ENCODE data around the gene CYB561.

Gene CYB561

DNA sequence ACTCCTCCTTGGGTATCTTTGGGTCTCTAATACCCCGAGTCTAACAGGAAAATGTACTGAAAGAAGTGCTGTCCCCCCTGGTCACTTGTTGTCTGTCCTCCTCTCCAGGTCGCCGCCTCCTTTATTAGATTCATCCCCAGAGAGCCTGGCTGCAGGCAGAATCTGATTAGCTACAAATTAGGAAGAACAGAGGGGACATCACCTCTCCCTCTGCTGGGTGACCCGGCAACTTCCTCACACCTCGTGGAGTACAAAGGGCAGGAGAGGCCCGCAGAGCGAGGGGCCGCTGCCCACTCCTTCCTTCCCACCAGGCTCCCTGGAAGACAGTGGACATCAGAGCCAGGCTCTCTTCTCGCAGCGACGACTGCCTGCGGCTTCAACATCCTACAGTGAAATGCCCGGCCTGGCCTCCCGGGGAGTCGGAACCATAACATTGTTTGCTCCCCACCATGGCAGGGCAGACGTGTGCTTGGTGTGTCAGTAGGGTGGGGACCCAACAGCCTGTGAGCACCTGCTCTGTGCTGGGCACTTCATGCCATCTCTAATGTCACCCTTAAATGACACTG lies 5.3 kb downstream of the CYB561 start:
- Mint-ChIP-seq H3K36me3 (ENCODE audit: low read depth) (peaks cover 6% of the 10 kb centered on the region), H3K27me3 (peaks cover 5% of the 10 kb centered on the region), H3K4me1 (ENCODE audit: low read depth) (peaks cover 72% of the 10 kb centered on the region), H3K4me3 (no peak overlapping the region), H3K27ac (peak overlapping the region; percentile 83), H3K9me3 (no peaks in the 10 kb centered on the region)
- intact Hi-C loops (cut with micrococcal nuclease), result no loop called here

DNA sequence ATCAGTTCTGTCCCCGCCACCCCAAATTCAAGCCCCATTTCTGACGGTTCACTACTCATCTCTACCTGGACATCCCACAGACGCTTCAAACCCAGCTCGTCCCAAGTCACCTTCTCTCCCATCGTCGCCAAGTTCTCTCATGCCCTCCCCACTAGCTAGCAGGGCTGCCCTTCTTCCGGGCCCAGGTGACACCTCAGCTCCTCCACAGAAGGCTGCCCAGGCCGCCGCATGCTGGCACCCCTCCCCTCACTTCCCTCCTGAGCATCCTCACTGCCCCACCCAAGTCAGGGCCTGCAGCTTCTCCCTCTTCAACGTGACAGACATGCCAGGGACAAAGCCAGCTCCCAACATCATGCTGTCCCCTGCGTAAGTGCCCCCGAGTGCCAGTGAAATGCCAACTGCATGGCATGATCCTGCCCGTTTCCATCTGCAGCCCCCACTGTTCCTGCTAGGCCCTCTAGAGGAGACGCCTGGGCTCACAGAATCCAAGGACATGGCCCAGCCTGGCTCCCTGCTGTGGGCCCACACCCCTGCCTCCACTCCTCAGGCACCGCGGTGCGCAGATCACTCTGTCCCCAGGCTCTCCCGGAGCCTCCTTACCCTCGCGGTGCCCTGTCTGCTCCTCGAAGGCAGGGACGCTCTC lies 5.9 kb downstream of the CYB561 start:
- H3K9me3 Mint-ChIP-seq, result no peaks in the 10 kb centered on the region
- intact Hi-C loops (cut with micrococcal nuclease), result no loop called here
- peaks cover 5% of the 10 kb centered on the region for H3K27me3 Mint-ChIP-seq
- H3K4me1 Mint-ChIP-seq (ENCODE audit: low read depth), result peaks cover 77% of the 10 kb centered on the region
- H3K27ac Mint-ChIP-seq, result peak overlapping the region; percentile 83
- peaks cover 12% of the 10 kb centered on the region for H3K36me3 Mint-ChIP-seq (ENCODE audit: low read depth)
- peak overlapping the region; percentile 43 for H3K4me3 Mint-ChIP-seq

DNA sequence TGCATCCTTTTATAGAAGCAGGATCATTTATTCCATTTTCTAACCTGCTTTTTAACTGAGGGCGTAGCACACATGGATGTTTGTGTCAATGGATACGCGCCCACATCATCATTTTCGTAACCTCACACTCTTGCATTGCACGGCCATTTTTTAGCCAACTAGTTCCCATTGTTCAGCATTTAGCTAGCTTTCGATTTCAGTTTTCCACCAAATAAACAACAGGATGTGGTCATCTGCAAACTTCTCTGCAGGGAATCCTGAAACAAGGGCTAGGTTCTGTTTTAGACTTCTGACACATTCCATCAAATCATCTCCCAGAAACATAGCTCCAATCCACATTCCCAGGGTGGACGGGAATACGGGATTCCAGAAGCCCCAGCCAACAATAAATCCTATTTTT lies 6.4 kb downstream of the CYB561 start:
- peaks cover 77% of the 10 kb centered on the region for H3K4me1 Mint-ChIP-seq (ENCODE audit: low read depth)
- H3K27me3 Mint-ChIP-seq, result peaks cover 3% of the 10 kb centered on the region
- H3K36me3 Mint-ChIP-seq (ENCODE audit: low read depth), result peaks cover 12% of the 10 kb centered on the region
- H3K9me3 Mint-ChIP-seq, result no peaks in the 10 kb centered on the region
- peak overlapping the region; percentile 43 for H3K4me3 Mint-ChIP-seq
- intact Hi-C loops (cut with micrococcal nuclease), result loop anchor here (5.0 kb wide), 1 partner anchor 403 kb away; the partner anchor contains the start of gene SMARCD2
- peak overlapping the region; percentile 83 for H3K27ac Mint-ChIP-seq

DNA sequence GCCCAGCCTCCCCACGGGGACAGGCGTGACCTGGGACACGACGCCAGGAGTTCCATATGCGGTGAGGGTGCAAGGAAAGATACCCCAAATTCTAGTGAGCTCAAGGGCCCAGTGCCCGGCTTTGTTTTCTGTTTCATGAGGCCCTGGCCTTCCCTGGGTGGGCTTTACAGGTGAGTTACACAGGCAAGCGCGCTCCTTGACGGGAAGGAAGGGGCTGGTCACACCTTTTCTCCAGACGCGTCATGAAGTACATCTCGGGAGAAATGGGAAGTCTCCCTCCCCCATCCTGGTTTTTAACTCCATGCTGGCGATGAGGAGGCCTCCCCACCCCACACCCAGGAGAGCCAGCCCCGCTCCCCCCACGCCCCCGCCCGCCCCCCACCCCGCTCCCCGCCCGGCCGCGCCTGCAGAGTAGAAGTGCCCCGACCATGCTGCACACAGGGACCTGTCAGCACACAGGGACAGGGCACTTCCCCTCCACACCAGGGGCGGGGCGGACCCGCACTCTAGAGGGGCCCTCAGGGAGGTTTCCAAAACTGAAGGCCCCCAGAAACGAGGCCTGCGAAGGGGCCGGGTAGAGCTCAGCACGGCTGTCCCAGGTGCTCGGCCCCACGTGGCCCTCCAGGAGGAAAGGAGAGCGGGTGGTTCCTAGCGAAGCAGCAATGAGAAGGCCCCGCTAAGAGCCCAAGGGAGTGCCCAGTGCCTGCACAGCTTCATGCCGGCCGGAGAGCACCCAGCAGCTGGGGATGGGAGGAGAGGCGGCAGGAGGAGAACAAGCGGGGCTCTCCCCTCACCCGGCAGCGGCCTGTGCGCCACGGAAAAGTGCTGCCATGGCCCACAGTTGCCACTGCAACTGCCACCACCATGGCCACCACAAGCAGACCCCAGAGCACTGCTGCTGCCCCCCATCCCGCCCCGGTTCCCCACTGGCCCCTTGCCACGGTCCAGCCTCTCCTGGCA lies 7.7 kb downstream of the CYB561 start:
- Mint-ChIP-seq H3K4me3 (no peak overlapping the region), H3K9me3 (no peaks in the 10 kb centered on the region), H3K27me3 (peaks cover 3% of the 10 kb centered on the region), H3K4me1 (ENCODE audit: low read depth) (peaks cover 87% of the 10 kb centered on the region), H3K27ac (peak overlapping the region; percentile 83), H3K36me3 (ENCODE audit: low read depth) (peaks cover 18% of the 10 kb centered on the region)
- intact Hi-C loops (cut with micrococcal nuclease), result loop anchor here (5.0 kb wide), 1 partner anchor 404 kb away; the partner anchor contains the start of gene SMARCD2

- Mint-ChIP-seq H3K4me3 (no peak overlapping the region), H3K27ac (peak overlapping the region; percentile 83), H3K27me3 (peaks cover 3% of the 10 kb centered on the region), H3K9me3 (no peaks in the 10 kb centered on the region), H3K4me1 (ENCODE audit: low read depth) (peaks cover 91% of the 10 kb centered on the region), H3K36me3 (ENCODE audit: low read depth) (peaks cover 24% of the 10 kb centered on the region)
- intact Hi-C loops (cut with micrococcal nuclease), result loop anchor here (5.0 kb wide), 1 partner anchor 405 kb away; the partner anchor contains the start of gene SMARCD2
These were observed 8.6 kb downstream of the CYB561 start for GRCh38 chr17:63437287-63438091.

- Mint-ChIP-seq H3K27me3 (peaks cover 3% of the 10 kb centered on the region), H3K9me3 (no peaks in the 10 kb centered on the region), H3K4me3 (no peak overlapping the region), H3K27ac (no peak overlapping the region), H3K4me1 (ENCODE audit: low read depth) (peaks cover 82% of the 10 kb centered on the region), H3K36me3 (ENCODE audit: low read depth) (peaks cover 26% of the 10 kb centered on the region)
- intact Hi-C loops (cut with micrococcal nuclease), result loop anchor here (5.0 kb wide), 1 partner anchor 406 kb away; the partner anchor contains the start of gene SMARCD2
These were observed 9.5 kb downstream of the CYB561 start for GRCh38 chr17:63436523-63437110.

- Mint-ChIP-seq H3K27me3 (peaks cover 3% of the 10 kb centered on the region), H3K4me3 (no peak overlapping the region), H3K4me1 (ENCODE audit: low read depth) (peaks cover 78% of the 10 kb centered on the region), H3K36me3 (ENCODE audit: low read depth) (peaks cover 26% of the 10 kb centered on the region), H3K9me3 (no peaks in the 10 kb centered on the region), H3K27ac (peak overlapping the region; percentile 88)
- intact Hi-C loops (cut with micrococcal nuclease), result loop anchor here (5.0 kb wide), 1 partner anchor 406 kb away; the partner anchor contains the start of gene SMARCD2
These were observed 10.2 kb downstream of the CYB561 start for GRCh38 chr17:63435681-63436522.

DNA sequence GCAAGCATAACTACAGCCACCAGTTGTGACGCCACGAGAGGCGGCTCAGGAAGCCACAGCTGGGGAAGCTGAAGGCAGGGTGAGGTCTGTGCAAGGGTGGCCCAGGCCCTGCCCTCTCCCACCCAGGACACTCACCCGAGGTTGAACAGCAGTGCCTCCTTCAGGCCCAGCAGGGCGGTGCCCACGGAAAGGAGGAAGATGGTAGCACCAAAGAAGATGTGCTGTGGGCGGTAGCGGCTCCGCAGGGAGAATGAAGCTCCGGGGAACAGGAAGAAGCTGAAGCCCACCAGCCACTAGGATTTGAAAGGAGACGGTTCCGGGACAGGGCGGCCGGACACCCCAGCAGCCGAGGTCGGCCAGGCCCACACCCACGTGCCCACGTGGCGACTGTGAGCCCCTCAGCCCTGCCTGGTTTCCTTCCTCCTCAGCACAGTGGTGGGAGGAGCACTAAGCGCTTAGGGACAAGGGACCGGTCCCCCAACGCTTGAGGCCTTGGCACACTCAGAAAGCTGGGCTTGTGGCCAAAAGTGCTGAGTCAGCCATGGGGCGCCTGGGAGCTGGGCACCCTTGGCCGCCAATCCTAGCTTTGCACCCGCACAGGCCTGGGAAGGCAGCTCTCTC lies 11.0 kb downstream of the CYB561 start:
- Mint-ChIP-seq H3K27ac (peak overlapping the region; percentile 88), H3K27me3 (peaks cover 3% of the 10 kb centered on the region), H3K4me1 (ENCODE audit: low read depth) (peaks cover 70% of the 10 kb centered on the region), H3K36me3 (ENCODE audit: low read depth) (peaks cover 26% of the 10 kb centered on the region), H3K4me3 (peak overlapping the region; percentile 62), H3K9me3 (no peaks in the 10 kb centered on the region)
- intact Hi-C loops (cut with micrococcal nuclease), result loop anchor here (5.0 kb wide), 1 partner anchor 407 kb away; the partner anchor contains the start of gene SMARCD2

DNA sequence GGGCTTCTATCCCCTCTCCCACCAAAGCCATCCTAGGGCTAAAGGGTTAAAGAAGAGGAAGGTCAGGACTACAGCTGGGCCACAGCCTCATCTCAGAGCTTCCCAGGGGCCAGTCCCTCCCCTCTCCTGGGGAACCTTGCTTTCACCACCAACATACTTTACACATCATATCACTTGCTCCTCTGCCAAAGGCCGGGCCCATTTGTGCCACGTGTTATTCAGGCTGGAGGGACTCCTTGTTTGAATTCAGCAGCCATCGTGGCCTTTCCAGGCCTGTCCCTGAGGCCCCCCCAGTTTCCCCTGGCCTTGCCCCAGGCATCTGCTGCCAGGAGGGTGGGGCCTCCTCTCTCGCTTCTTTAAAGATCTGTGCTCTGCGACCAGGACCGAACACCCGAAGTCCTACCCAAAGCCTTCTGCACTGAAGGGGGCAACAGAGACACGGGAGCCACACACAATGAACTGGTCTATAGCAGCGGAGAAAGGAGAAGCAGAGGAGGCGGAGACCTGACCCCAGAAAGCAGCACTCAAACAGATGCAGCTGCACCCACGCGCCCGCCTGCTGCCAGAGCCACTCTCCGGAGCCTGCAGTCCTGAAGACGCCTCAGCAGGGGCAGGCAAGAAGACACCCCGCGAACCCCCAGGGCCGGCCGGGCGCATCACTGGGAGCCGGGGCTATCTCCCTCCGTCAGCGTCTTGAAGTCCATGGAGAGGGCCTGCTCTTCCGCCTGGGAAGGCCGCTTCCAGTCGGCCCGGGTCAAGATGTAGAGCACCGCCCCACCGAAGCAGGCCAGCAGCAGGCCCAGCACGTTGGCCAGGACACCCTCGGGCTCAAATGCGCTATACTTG lies 12.1 kb downstream of the CYB561 start:
- peaks cover 3% of the 10 kb centered on the region for H3K27me3 Mint-ChIP-seq
- H3K27ac Mint-ChIP-seq, result peak overlapping the region; percentile 88
- peaks cover 26% of the 10 kb centered on the region for H3K36me3 Mint-ChIP-seq (ENCODE audit: low read depth)
- intact Hi-C loops (cut with micrococcal nuclease), result no loop called here
- H3K9me3 Mint-ChIP-seq, result no peaks in the 10 kb centered on the region
- H3K4me3 Mint-ChIP-seq, result peak overlapping the region; percentile 62
- peaks cover 59% of the 10 kb centered on the region for H3K4me1 Mint-ChIP-seq (ENCODE audit: low read depth)

GRCh38 chr17:63431939-63432804 lies 13.9 kb downstream of the CYB561 start:
- peaks cover 3% of the 10 kb centered on the region for H3K27me3 Mint-ChIP-seq
- H3K9me3 Mint-ChIP-seq, result no peaks in the 10 kb centered on the region
- intact Hi-C loops (cut with micrococcal nuclease), result no loop called here
- peaks cover 26% of the 10 kb centered on the region for H3K36me3 Mint-ChIP-seq (ENCODE audit: low read depth)
- no peak overlapping the region for H3K4me3 Mint-ChIP-seq
- peaks cover 52% of the 10 kb centered on the region for H3K4me1 Mint-ChIP-seq (ENCODE audit: low read depth)
- no peak overlapping the region for H3K27ac Mint-ChIP-seq

GRCh38 chr17:63431618-63431938 lies 14.5 kb downstream of the CYB561 start:
- H3K27me3 Mint-ChIP-seq, result peaks cover 4% of the 10 kb centered on the region
- H3K27ac Mint-ChIP-seq, result no peak overlapping the region
- no peak overlapping the region for H3K4me3 Mint-ChIP-seq
- H3K36me3 Mint-ChIP-seq (ENCODE audit: low read depth), result peaks cover 24% of the 10 kb centered on the region
- intact Hi-C loops (cut with micrococcal nuclease), result no loop called here
- H3K9me3 Mint-ChIP-seq, result no peaks in the 10 kb centered on the region
- H3K4me1 Mint-ChIP-seq (ENCODE audit: low read depth), result peaks cover 51% of the 10 kb centered on the region
